CD4-positive, alpha-beta memory T cell (primary cell): Measurements from ENCODE around the gene MET. TPM values are rescaled to one million over a fixed set of nuclear protein-coding genes. Genes with fewer than 3 reads are reported as not detected.

Experiments
- CTCF ChIA-PET: fragments of 350-600 bp; sonication (Branson Sonifier 250); formaldehyde crosslinking; loops from one replicate; lab custom pipeline; 2021; ENCODE audit warnings: inconsistent platforms; ENCODE audit not compliant: partially characterized antibody; lab: Charles Lee
- POLR2A ChIA-PET: fragments of 350-600 bp; sonication (Branson Sonifier 250); formaldehyde crosslinking; loops from one replicate; lab custom pipeline; 2021; ENCODE audit not compliant: partially characterized antibody; lab: Charles Lee
- DNase-seq, 5 donors: peaks; one replicate each; pipeline versions ENCODE4 v3.0.0 to v3.0.0-alpha.2; 2020 to 2022; ENCODE audit warnings: mixed read lengths in 1 of 5
- H3K27ac ChIP-seq: one replicate; pipeline ENCODE4 v1.7.0; 2013; ENCODE audit warnings: low read depth, low read length
- H3K27me3 ChIP-seq: 2 replicates; pipeline ENCODE4 v1.7.0; 2013; ENCODE audit warnings: mild to moderate bottlenecking, low read length, moderate library complexity; ENCODE audit not compliant: insufficient read depth
- H3K36me3 ChIP-seq: 2 replicates; pipeline ENCODE4 v1.7.0; 2013; ENCODE audit warnings: mild to moderate bottlenecking, low read length, moderate library complexity; ENCODE audit not compliant: insufficient read depth
- H3K4me1 ChIP-seq: 2 replicates; pipeline ENCODE4 v1.7.0; 2013; ENCODE audit warnings: mild to moderate bottlenecking, low read length, moderate library complexity; ENCODE audit not compliant: insufficient read depth
- H3K4me3 ChIP-seq, 2 donors: one replicate each; pipeline ENCODE4 v1.7.0; 2013; ENCODE audit warnings: low read length in 2 of 2, mild to moderate bottlenecking in 1 of 2
- H3K9me3 ChIP-seq, 2 donors: one replicate each; pipeline ENCODE4 v1.7.0; 2013; ENCODE audit warnings: low read length in 2 of 2, control low read depth in 1 of 2; ENCODE audit not compliant: control insufficient read depth in 1 of 2
- H3K27ac Mint-ChIP-seq, 7 donors: one replicate each; pipeline ENCODE4 v1.8.0; 2020 to 2021; ENCODE audit warnings: mixed read lengths in 7 of 7, mild to moderate bottlenecking in 6 of 7, inconsistent platforms in 3 of 7, moderate library complexity in 3 of 7
- H3K27me3 Mint-ChIP-seq, 2 donors: one replicate each; pipeline ENCODE4 v1.8.0; 2020 to 2021; ENCODE audit warnings: mixed read lengths in 2 of 2
- H3K36me3 Mint-ChIP-seq, 2 donors: one replicate each; pipeline ENCODE4 v1.8.0; 2020 to 2021; ENCODE audit warnings: mixed read lengths in 2 of 2, inconsistent platforms in 1 of 2, mild to moderate bottlenecking in 1 of 2
- H3K4me1 Mint-ChIP-seq, 4 donors: one replicate each; pipeline ENCODE4 v1.8.0; 2020 to 2021; ENCODE audit warnings: mixed read lengths in 4 of 4, mild to moderate bottlenecking in 1 of 4
- H3K4me3 Mint-ChIP-seq, 8 donors: one replicate each; pipeline ENCODE4 v1.8.0; 2020 to 2021; ENCODE audit warnings: mixed read lengths in 8 of 8, mild to moderate bottlenecking in 7 of 8, moderate library complexity in 6 of 8, inconsistent platforms in 3 of 8
- H3K9me3 Mint-ChIP-seq, 8 donors: one replicate each; pipeline ENCODE4 v1.8.0; 2020 to 2021; ENCODE audit warnings: mixed read lengths in 8 of 8, mild to moderate bottlenecking in 5 of 8, inconsistent platforms in 3 of 8, moderate library complexity in 1 of 8
- intact Hi-C: fragments of 100-400 bp; cut with micrococcal nuclease; formaldehyde crosslinking; loops from one replicate; pipeline ENCODE4 v1.15.1; 2023
- polyA plus RNA-seq, 2 donors: library from polyadenylated mRNA; unstranded; fragments of 300-500 nt; fragmentation: Illumina TruSeq; gene quantifications; one replicate each; pipeline ENCODE4 v1.2.3, GENCODE V29; 2021
- total RNA-seq, 2 experiments: library from RNA; stranded (reverse); gene quantifications; one replicate each; pipeline ENCODE4 v1.2.3, GENCODE V29; 2021

MET gene
- total and polyA plus RNA-seq, 4 experiments from 2014 or later, result 0.23 to 0.47 TPM; not detected in 2

- no peaks in the 10 kb centered on the region for H3K9me3 ChIP-seq
- Mint-ChIP-seq H3K27ac (no peak overlapping the region), H3K4me3 (no peak overlapping the region), H3K9me3 (no peaks in the 10 kb centered on the region), H3K27me3 (no peaks in the 10 kb centered on the region), H3K4me1 (no peaks in the 10 kb centered on the region), H3K36me3 (no peaks in the 10 kb centered on the region)
- no peaks in the 10 kb centered on the region for H3K4me1 ChIP-seq
- no peak overlapping the region for H3K4me3 ChIP-seq
- no peak overlapping the region for H3K27ac ChIP-seq
- no peaks in the 10 kb centered on the region for H3K27me3 ChIP-seq
- no peaks in the 10 kb centered on the region for H3K36me3 ChIP-seq
- no peak for DNase-seq
- intact Hi-C loops, result no loop called here
- POLR2A ChIA-PET, result no interaction called here
- CTCF ChIA-PET, result no interaction called here
Measured at GRCh38 chr7:116779931-116780330, 107.9 kb downstream of the MET start.

- H3K36me3 Mint-ChIP-seq, result no peaks in the 10 kb centered on the region
- no peaks in the 10 kb centered on the region for H3K9me3 Mint-ChIP-seq
- no peaks in the 10 kb centered on the region for H3K36me3 ChIP-seq
- H3K4me3 Mint-ChIP-seq, result no peak overlapping the region
- ChIA-PET POLR2A (no interaction called here), CTCF (no interaction called here)
- no peaks in the 10 kb centered on the region for H3K27me3 Mint-ChIP-seq
- H3K9me3 ChIP-seq, result no peaks in the 10 kb centered on the region
- H3K4me1 ChIP-seq, result no peaks in the 10 kb centered on the region
- H3K27ac ChIP-seq, result no peak overlapping the region
- intact Hi-C loops, result no loop called here
- no peak overlapping the region for H3K27ac Mint-ChIP-seq
- H3K4me1 Mint-ChIP-seq, result no peaks in the 10 kb centered on the region
- no peak for DNase-seq
- H3K27me3 ChIP-seq, result no peaks in the 10 kb centered on the region
- no peak overlapping the region for H3K4me3 ChIP-seq
Measured at GRCh38 chr7:116780521-116780920, 108.5 kb downstream of the MET start.

GRCh38 chr7:116780966-116781365 is 109.0 kb downstream of the MET start:
- Mint-ChIP-seq H3K27ac (no peak overlapping the region), H3K27me3 (no peaks in the 10 kb centered on the region), H3K36me3 (no peaks in the 10 kb centered on the region), H3K4me3 (no peak overlapping the region), H3K9me3 (no peaks in the 10 kb centered on the region), H3K4me1 (no peaks in the 10 kb centered on the region)
- intact Hi-C loops, result no loop called here
- ChIA-PET POLR2A (no interaction called here), CTCF (no interaction called here)
- no peak overlapping the region for H3K4me3 ChIP-seq
- H3K36me3 ChIP-seq, result no peaks in the 10 kb centered on the region
- no peak for DNase-seq
- H3K4me1 ChIP-seq, result no peaks in the 10 kb centered on the region
- H3K27ac ChIP-seq, result no peak overlapping the region
- no peaks in the 10 kb centered on the region for H3K27me3 ChIP-seq
- H3K9me3 ChIP-seq, result no peaks in the 10 kb centered on the region

- Mint-ChIP-seq H3K4me1 (no peaks in the 10 kb centered on the region), H3K27ac (no peak overlapping the region), H3K4me3 (no peak overlapping the region), H3K27me3 (no peaks in the 10 kb centered on the region), H3K9me3 (no peaks in the 10 kb centered on the region), H3K36me3 (no peaks in the 10 kb centered on the region)
- H3K4me1 ChIP-seq, result no peaks in the 10 kb centered on the region
- no peaks in the 10 kb centered on the region for H3K36me3 ChIP-seq
- no peak overlapping the region for H3K4me3 ChIP-seq
- ChIA-PET POLR2A (no interaction called here), CTCF (no interaction called here)
- H3K27ac ChIP-seq, result no peak overlapping the region
- H3K9me3 ChIP-seq, result no peaks in the 10 kb centered on the region
- intact Hi-C loops, result no loop called here
- no peaks in the 10 kb centered on the region for H3K27me3 ChIP-seq
- no peak for DNase-seq
Measured at GRCh38 chr7:116781584-116781983, 109.6 kb downstream of the MET start.

GRCh38 chr7:116782177-116782711 is 110.2 kb downstream of the MET start:
- DNase-seq, result no peak
- POLR2A ChIA-PET, result no interaction called here
- Histone ChIP-seq H3K4me1 (no peaks in the 10 kb centered on the region), H3K9me3 (no peaks in the 10 kb centered on the region), H3K27ac (no peak overlapping the region), H3K4me3 (no peak overlapping the region), H3K36me3 (no peaks in the 10 kb centered on the region), H3K27me3 (no peaks in the 10 kb centered on the region)
- no peaks in the 10 kb centered on the region for H3K36me3 Mint-ChIP-seq
- no peaks in the 10 kb centered on the region for H3K4me1 Mint-ChIP-seq
- intact Hi-C loops, result no loop called here
- H3K4me3 Mint-ChIP-seq, result no peak overlapping the region
- no peaks in the 10 kb centered on the region for H3K27me3 Mint-ChIP-seq
- H3K9me3 Mint-ChIP-seq, result no peaks in the 10 kb centered on the region
- H3K27ac Mint-ChIP-seq, result no peak overlapping the region
- CTCF ChIA-PET, result interaction anchor here (0.7 kb wide), 1 partner anchor 150 kb away, joined by 3 read pairs; no protein-coding TSS in a partner anchor

- Histone ChIP-seq H3K36me3 (no peaks in the 10 kb centered on the region), H3K9me3 (no peaks in the 10 kb centered on the region), H3K4me3 (no peak overlapping the region), H3K27ac (no peak overlapping the region), H3K4me1 (no peaks in the 10 kb centered on the region), H3K27me3 (no peaks in the 10 kb centered on the region)
- intact Hi-C loops, result no loop called here
- Mint-ChIP-seq H3K27me3 (no peaks in the 10 kb centered on the region), H3K9me3 (no peaks in the 10 kb centered on the region), H3K4me1 (no peaks in the 10 kb centered on the region), H3K27ac (no peak overlapping the region), H3K4me3 (no peak overlapping the region), H3K36me3 (no peaks in the 10 kb centered on the region)
- DNase-seq, result no peak
- POLR2A ChIA-PET, result no interaction called here
- CTCF ChIA-PET, result no interaction called here
Measured at GRCh38 chr7:116783666-116784318, 111.8 kb downstream of the MET start.

- H3K4me1 Mint-ChIP-seq, result no peaks in the 10 kb centered on the region
- Histone ChIP-seq H3K36me3 (no peaks in the 10 kb centered on the region), H3K27ac (no peak overlapping the region), H3K9me3 (no peaks in the 10 kb centered on the region), H3K4me3 (no peak overlapping the region), H3K27me3 (no peaks in the 10 kb centered on the region), H3K4me1 (no peaks in the 10 kb centered on the region)
- H3K27ac Mint-ChIP-seq, result no peak overlapping the region
- intact Hi-C loops, result no loop called here
- H3K36me3 Mint-ChIP-seq, result no peaks in the 10 kb centered on the region
- H3K9me3 Mint-ChIP-seq, result no peaks in the 10 kb centered on the region
- no peak for DNase-seq
- CTCF ChIA-PET, result no interaction called here
- H3K4me3 Mint-ChIP-seq, result no peak overlapping the region
- H3K27me3 Mint-ChIP-seq, result no peaks in the 10 kb centered on the region
- POLR2A ChIA-PET, result no interaction called here
Measured at GRCh38 chr7:116784647-116785046, 112.7 kb downstream of the MET start.
